ENCODE measurements around the gene ERCC3.

- TF ChIP-seq CTCF (IDR thresholded peaks at IDR 0.05; ENCODE audit: extremely low read depth in 1 of 2, insufficient read depth in 1 of 2, low read depth in 1 of 2, low read length in 2 of 2) (no peak), POLR2A (IDR thresholded peaks at IDR 0.05; ENCODE audit: low read depth, low read length) (no peak), POLR2AphosphoS5 (IDR thresholded peaks at IDR 0.05; ENCODE audit: insufficient read depth, low read depth, low read length) (no peak)
Observed at GRCh38 chr2:127275789-127276188, 18.2 kb downstream of the ERCC3 start.
